Esophagus mucosa (tissue), 1 donor: Measurements from ENCODE around the gene ACADL. TPM values are rescaled to one million over a fixed set of nuclear protein-coding genes. Genes with fewer than 3 reads are reported as not detected.

Experiments used
- ATAC-seq: fragments of 200-7000 bp; cut with Tn5 transposase; one replicate; pipeline ENCODE4 v1.9.1; 2020
- total RNA-seq: library from RNA; stranded (reverse); gene quantifications from one replicate; pipeline ENCODE4 v1.2.4, GENCODE V29; 2023
- donor health status: DM: yes; HTN: yes; CAD: no.

Gene ACADL
- total RNA-seq, result 0.32 TPM

DNA sequence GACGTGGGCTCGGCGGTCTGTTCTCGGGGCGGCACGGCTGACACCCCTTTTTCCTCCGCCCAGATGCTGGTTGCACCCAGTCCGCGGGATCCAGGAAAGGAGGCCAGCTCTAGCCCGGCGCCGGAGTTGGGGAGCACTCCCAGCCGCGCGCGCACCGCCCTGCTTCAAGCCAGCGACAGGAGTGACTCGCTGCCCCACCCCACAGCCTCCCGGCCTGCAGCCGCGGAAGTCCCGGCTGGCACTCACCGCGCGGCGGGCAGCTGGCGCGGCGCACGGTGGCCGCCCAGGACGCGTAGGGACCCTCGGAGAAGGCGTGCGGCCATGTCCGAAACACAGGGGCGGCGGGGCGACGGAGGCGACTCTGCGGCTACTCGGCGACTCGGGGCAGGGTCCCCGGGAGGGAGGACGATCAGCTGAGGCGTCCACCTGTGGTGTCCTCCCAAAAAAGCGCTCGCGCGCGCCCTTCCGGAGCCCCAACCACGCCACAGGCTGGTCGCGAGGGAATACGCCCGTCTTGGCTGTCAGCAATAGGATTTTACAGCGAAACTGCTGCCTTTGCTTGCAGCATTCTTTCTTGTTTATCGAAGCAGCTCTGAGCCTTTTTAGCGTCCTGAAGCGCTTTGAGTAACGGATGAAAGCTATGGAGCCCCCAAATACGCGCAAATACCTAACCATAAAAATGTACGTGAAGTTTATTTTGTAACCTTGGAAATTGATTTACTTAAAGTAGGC is at the start of gene ACADL:
Gene ACADL (minus strand): TSS at position 507 of the 732 bp plus-strand sequence. CDS start 184 bp downstream, at position 323.
- peak; percentile 99 for ATAC-seq

DNA sequence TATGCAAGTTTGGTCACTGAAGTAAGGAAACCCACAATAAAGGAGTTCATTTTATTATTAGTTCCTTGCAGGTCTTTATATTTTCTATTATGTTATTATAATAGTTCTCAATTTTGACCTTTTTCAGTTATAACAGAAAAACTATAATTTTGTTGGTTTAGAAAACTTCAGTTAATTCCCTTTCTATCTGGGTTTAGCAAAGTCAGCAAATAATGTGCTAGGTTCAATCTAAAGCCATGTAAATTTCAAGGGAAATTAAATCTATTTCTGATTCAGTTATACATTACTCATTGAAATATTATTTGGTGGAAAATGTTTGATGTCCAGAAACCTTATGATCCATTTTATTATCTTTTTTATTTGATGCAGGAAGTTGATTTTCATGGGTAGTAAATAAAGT is 46.1 kb upstream of the ACADL start:
- no peak for ATAC-seq

DNA sequence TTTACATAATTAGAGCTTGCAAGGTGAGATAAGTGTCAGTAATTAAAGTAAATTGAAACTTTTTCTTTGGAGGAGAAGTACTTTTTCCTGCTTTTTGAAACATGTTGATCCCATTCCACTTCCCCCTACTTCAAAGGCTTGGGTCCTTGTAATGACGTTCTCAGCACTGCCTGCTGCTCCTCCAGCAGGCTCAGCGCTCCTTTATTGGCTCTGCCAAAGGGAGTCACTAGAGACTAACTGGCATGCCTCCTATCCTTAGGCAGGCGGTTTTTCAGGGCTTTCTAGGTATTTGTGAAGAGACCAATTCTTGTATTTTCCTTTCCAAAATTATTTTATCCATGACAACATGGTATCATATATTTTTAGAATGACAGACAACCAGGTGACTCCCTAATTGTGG is 43.9 kb upstream of the ACADL start:
- no peak for ATAC-seq

DNA sequence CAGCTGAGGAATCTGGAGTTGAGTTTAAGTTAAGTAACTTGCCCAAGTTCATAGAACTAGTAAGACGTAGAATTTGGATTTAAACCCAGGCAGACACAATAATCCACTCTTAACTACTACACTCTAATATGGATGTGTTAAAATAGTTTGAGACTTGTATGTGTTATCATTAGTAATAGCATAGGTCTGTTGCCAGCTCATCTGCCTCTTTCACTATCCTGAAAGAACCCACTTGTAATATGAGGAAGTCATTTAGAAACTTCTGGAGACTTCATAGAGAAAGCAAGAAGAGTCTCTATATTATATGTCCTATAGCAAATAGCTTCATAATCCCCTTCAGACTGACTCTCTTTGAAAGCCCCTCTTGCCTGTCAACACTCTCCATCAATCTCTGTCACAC is 43.0 kb upstream of the ACADL start:
- ATAC-seq, result no peak

DNA sequence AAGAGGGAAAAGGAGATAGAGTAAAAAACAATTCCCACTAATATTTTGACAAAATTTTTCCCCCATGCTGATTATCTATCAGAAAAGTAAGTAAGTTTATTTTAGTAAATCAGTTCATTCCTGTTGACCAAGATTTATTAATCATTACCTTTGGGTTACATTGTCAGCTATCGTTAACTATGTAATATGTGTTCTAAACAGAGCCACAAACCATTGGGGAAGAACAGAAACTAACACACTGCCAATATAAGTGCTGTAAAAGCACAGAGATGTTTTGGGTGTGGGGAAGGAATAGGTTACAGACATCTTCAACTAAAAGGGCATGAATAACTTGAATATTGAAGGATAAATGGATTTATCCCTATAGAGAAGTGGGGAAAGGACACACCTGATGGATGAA is 42.5 kb upstream of the ACADL start:
- ATAC-seq, result no peak

DNA sequence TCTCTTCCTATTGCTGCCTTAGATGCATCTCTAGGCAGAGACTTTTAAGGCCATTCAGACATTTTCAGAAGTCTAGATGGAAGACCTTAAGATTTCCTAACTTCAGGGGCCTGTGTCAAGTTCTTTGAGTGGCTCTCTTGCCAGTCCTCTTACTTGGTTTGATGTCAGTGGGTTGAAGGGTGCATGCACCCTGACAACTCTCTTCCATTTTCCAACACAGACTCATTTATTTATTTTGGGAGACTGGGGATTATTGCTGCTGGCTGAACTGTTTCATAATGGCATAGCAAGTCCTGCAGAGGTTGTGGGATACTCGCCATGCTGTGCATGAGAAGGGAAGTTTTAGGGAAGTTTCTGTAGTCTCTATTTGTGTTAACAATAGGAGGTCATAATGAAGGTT is 39.0 kb upstream of the ACADL start:
- no peak for ATAC-seq

DNA sequence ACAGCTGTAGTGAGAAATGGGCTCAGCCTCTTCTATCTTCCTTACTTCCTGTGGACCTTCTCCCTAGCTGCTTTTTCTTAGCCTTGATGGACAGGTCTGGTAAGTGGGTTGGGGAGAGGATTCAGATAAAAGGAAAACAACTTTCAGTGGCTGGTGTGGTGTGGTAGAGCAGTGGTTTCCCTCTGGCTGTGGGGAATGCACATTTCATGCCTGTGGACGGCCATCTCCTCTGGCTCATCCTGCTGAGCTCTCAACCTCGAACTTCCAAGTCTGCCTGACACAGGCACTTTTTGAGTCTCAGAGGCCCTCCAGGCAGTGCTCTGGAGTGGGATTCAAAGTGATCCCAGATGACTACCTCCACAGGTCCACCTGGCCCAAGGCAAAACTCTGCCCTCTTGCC is 38.6 kb upstream of the ACADL start:
- no peak for ATAC-seq

DNA sequence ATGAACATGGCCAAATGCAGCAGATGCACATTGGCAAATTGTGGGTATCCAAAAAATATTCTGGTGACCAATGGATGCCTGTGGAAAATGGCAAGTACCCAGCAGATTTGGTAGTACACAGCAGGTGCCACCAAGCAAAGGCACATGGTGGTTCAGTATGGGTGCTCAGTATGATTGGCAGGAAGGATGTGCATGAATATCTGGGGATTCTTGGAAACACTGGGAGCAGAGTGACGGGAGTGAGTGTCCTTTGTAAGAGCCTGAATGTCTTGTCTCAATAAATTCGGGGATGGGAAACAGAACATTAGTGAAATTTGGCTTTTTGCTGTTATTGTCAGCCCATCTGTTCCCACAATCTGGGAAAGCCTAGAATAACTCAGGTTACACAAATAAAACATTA is 36.8 kb upstream of the ACADL start:
- ATAC-seq, result no peak

DNA sequence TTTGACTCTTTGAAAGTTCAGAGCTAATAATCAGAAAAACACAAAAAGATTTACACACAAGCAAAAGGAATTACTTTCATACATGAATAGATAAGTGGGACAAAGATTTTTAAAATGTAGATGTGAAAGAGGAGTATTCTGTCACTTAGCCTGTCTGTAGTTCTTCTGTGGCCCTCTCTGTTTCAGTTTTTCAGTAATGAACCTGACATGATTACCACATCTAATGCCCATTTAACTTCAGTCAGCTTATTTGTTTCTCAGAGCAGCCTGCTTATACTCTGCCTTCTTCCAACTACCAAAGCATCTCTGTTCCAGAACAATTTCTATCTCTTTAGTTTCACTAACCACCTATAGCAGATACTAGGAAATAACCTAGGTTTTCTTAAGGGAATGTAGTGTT is 34.4 kb upstream of the ACADL start:
- no peak for ATAC-seq

DNA sequence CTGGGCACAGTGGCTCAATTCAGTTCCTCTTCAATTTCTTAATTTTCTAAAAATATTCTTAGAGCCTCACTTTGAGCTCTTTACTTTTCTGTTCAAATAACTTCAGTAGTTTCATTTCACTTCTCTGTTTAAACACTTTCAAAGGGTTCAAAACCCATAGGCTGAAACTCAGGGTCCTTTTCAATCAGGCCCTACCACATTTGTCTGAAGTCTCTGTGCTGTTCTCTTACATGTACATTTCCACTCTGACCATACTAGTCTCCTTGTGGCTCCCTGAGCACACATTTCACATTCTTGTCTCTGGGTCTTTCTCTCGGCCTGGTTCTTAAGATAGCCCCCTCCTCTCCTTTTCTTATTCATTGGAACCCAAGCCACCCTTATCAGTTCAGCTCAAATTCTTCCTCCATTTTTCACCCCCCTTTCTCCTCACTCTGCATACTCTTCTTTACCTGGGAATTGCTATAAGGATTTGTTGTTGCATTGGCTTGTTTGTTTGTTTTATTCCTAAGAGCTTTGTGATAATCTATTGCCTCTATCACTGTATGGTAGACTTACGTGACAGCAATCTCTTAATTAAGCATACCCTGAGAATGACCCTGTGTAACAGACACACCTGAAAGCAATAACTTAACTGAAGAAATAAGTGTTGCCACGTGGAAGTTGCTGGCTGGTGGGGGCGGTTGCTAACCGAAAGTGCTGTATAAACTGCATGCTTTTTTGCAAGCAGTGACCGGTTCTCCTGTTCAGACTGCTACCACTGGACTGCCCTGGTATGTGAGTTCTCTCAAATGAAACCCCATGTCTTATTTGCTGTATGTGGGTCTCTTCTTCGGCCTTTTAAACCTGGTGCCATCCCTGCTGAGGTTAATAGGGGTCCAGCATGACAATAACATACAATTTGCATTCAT is 27.7 kb upstream of the ACADL start:
- no peak for ATAC-seq

DNA sequence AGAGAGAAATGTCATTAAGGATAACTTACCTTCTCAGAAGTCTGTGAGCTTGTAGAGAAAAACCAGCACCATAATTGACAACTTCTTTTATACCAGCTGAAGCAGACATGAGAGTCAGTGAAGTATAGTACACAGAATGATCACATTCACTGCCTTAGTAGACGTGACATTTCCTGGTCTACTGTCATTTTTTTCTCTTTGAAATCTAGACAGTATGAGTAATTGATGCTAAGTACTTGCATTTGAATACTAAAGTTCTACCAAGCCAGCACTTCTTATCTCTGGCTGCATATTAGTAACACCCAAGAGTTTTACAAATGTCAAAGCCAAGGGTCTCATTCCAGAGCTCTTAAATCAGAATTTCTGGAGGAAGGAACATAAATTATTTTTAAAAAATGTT is 25.4 kb upstream of the ACADL start:
- ATAC-seq, result no peak

DNA sequence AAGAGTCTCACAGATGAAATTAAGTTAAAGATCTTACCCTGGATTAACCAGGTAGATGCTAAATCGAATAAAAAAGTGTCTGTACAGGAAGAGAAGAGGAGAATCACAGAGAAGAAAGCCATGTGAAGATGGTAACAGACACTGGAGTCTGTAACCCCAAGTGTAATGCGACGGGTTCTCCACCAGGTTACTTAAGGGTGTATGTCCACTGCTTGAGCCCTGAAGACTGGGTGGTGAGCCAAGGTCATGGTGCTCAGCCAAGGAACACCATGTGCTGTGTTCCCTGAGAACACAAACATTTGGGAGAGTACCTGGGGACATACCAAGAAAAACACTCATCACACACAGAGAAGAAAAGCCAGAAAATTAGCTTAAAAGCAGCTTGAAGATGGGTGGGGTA is 8.2 kb upstream of the ACADL start:
- no peak for ATAC-seq

DNA sequence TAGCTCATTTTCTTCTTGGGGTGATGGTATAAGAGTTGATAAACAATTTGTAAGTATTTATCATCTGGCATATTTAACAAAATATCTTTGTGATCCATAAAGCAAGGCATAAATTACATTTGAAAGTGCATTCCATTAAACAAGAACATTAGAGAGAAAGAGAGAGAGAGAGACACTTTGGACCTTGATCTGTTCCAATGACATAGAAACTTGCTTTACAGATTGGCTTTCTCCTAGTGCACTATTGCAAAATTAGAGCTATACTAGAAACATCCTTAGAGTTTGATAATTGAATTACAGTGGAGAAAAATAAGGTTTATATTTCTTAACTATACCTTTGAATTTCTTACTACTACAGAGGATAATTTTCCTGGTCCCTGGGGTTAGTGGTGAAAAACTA is 5.7 kb upstream of the ACADL start:
- ATAC-seq, result no peak

DNA sequence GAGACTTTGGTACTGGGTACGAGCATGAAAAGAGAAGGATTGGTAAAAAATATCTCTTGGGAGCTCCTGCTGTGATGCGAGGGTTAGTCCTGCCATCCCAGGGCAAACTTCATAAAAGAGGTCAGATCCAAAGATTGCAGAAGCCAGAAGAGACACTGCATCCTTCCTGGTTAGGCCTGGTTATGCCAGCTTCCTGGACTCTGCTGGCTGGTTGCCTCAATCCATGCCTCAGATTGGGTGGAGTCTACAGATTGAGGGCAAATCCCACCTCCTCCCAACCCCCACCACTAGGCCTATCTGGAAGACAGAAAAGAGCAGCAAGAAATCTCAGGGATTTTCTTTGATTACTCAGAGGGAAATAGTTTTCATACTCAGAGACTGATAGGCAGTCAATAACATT is 5.3 kb upstream of the ACADL start:
- no peak for ATAC-seq

DNA sequence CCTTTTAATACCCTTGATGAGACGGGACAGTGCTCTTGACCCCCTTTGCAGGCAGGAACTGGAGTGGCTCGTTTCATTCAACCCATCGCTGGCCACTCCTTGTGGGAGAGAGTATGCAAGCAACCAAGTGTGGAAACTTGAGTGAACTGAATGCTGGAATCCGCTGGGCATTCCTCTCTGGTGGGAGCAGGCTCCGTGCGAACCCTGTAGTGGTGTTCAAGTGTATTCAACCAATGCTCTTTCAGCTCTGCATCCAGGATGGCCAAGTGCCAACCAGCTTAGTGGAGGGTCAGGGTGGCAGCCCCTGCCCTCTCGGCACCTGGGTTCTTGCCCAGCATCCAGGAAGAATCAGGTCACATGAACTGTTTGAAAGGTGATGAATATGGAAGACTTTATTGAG is 3.3 kb upstream of the ACADL start:
- no peak for ATAC-seq

DNA sequence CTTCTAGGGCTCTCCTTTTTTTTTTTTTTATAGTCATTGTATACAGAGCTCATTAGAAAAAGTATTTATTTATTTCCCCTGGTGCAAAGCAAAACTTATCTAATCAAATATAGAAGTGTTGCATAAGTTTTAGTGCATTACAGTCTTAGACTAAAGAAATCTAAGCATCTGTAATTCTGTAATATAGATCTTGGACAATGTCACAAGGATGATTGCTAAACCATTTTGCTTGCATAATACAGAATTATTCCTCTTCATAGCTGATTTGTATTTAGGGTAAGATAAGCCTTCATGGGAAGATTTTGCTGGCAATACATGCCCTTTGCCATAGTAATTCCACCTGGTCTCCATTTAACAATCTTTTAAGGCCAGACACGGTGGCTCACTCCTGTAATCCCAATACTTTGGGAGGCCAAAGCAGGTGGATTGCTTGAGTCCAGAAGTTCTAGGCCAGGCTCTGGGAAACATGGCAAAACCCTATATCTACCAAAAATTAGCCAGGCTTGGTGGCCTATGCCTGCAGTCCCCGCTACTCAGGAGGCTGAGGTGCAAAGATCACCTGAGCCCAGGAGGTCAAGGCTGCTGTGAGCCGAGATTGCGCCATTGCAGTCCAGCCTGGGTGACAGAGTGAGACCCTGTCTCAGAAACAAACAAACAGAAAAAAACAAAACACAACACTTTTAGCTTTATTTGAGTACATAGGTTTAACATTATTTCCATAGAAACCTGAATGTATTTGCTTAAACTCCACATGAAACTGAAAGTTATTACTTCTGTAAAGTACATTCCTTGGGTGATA is 2.2 kb upstream of the ACADL start:
- ATAC-seq, result no peak

DNA sequence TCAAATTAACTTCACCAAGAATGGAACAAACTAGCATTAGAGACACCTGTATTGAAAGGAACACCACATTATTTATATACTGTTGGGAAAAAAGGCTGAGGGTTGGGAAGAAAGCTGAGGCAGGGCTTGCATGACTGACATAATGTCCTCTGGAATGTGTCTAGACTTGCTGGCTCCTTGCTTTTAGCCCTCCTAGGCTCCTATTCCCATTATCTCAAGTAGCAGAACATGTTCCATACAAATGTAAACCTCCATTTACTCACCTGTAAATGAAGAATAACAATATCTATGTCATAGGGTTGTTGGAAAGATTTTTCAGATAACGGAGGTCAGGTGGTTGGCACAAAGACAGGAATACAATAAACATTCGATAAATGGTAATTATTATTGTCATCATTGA is 976 bp upstream of the ACADL start:
- ATAC-seq, result no peak

DNA sequence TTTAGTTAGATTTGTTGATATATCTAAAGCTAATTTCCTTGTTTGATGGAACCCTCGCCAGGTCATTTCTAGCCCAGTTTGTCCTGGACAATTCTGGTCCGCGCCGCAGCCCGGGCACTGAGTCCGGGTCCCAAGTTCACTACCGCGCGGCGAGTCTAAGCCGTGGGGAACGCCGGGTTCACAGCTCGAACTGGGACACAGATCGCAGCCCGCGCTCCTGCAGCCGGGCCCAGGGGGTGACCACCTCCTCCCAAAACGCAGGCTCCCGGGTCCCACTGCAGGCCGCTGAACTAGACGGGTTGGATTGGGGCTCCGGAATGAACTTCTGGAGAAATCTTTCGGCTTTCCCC is 681 bp downstream of the ACADL start:
- no peak for ATAC-seq

DNA sequence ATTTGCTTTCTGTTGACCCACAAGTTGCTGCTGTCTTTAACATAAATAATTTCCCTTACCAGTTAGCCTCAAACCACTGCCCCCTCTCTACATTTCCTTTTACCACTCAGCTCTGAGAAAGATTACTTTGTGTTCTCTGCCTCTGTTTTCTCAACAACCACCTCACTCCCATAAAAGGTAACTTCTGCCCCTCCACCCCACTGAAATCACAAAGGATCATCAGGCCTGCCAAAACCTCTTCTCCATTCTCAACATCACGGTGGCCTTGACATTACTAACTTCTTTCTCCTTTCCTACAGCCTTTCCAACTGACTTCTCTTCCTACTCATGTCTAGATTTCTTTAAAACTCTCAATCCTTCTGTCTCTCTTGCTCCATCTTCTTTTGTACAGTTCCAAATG is 10.1 kb downstream of the ACADL start:
- no peak for ATAC-seq

DNA sequence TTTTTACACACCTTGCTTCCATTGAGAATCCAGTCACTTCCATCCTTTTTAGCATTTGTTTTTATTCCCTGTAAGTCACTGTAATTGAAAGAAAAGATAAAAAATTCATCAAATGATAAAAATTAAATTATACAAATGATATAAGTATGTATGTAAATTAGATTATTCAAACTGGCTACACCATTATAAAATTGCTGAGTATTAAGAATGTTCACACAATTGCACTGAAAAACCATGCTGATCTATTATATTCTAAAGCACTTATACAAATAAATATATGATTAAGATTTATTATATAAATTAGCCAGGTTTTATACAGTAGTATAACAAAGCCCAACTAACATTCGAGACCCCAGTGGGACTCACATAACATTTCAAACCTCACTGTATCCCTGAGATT is 15.1 kb downstream of the ACADL start:
- no peak for ATAC-seq

DNA sequence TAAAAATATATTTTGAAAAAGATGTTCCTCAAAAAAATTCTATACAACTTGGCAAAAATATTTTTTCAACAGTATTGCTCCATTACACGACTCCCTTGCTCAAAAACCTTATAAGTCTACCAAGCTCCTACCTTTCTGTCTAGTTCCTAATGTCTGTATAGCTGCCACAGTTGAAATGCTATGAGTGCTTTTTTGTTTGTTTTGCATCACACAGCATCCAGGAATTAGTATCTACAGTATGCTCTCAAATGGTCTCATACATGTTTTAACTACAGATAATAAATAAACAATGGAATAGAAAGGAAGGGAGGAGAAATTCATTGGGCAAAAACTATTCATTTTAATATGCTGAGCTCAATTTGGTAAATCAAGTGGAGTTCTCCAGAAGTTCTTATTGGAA is 17.3 kb downstream of the ACADL start:
- no peak for ATAC-seq

DNA sequence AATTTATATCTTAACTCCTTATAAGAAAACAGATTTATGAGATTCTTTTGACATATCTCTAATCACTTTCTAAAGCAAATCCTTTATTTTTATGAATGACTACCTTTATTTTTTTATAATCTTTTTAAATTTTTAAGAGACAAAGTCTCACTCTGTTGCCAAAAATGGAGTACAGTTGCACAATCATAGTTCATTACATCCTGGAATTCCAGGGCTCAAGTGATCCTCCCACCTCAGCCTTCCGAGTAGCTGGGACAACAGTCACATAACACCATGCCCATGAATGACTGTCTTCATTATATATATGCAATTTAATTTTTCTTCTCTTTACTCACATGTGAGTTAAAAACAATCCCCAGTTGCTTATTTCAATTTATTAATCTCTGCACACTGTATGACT is 21.7 kb downstream of the ACADL start:
- ATAC-seq, result no peak

DNA sequence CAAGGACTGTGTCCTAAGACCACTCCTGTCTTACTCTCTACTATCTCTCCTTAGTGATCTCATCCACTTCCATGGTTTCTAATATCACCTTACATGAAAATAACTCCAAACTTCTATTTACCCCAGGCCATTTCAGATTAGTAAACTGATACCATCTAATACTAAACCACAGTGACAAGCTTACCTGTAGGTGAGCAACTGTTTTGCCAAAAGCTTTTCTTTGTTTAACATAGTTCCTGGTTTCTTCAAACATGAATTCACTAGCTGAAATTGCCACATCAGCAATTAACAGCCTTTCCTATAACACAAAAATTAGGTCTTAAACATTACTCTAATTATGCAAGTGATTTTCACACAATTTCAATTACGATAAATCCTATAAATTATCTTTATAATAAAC is 22.1 kb downstream of the ACADL start:
- no peak for ATAC-seq

DNA sequence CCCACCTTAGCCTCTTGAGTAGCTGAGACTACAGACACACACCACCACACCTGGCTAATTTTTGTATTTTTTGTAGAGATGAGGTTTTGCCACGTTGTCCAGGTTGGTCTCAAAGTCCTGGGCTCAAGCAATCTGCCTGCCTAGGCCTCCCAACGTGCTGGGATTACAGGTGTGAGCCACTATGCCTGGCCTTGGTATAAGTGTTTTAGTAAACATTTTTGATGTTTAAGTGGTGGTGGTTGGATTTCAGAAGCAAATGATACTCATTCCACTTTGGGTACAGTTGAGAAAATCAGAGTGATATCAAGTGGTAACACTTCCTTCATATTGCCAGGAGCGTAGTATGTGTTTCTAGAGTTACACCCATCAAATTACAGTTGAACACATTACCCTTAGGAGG is 25.4 kb downstream of the ACADL start:
- ATAC-seq, result no peak
